Fibroblast of mammary gland (primary cell): ENCODE results near the gene JAZF1.

ENCODE experiments used
- DNase-seq: peaks from one replicate; pipeline ENCODE4 v3.0.0-alpha.2; 2010; ENCODE audit warnings: low read depth
- H3K4me3 ChIP-seq: 2 replicates; pipeline ENCODE4 v1.5.1; 2011; ENCODE audit warnings: low read depth, mild to moderate bottlenecking, low read length, moderate library complexity; ENCODE audit not compliant: control insufficient read depth
- TF ChIP-seq, protein P1 (sequence below): conservative IDR thresholded peaks from 2 replicates; pipeline ENCODE4 v1.5.1; 2011; ENCODE audit warnings: low read depth, low read length, inconsistent platforms; ENCODE audit not compliant: control insufficient read depth, insufficient read depth

The JAZF1 gene

DNA sequence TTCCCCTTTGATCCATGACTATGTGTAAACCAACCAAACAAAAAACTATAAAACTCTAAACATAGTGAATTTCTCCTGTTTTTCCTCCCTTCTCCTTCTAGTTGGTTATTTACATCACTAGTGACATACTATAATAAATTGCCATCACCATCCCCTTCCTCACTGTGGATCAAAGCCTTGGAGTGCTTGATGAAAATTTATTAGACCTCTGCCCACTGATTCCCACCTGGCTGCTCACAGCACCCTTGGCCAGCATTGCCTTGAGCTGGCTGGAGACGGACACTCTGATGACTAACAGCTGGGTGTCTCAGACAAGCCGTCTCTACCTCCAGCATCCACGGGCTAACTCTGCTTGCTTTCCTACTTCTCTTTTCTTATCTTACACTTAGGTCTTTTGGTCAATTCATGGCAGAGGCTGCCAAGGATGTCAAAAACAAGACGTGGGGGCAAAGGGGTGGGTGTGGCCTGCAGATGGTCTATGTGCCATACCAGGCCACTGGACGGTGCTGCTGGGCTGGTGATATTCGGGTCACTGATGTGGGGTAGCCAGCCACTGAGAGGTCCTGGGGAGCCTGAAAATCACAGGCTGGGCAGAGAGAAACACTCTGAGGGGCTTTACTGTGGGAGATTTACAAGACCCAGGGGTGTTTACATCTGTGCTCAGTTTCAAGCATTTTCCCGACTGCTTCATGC is 232.9 kb downstream of the JAZF1 start:
- TF ChIP-seq, protein P1, sequence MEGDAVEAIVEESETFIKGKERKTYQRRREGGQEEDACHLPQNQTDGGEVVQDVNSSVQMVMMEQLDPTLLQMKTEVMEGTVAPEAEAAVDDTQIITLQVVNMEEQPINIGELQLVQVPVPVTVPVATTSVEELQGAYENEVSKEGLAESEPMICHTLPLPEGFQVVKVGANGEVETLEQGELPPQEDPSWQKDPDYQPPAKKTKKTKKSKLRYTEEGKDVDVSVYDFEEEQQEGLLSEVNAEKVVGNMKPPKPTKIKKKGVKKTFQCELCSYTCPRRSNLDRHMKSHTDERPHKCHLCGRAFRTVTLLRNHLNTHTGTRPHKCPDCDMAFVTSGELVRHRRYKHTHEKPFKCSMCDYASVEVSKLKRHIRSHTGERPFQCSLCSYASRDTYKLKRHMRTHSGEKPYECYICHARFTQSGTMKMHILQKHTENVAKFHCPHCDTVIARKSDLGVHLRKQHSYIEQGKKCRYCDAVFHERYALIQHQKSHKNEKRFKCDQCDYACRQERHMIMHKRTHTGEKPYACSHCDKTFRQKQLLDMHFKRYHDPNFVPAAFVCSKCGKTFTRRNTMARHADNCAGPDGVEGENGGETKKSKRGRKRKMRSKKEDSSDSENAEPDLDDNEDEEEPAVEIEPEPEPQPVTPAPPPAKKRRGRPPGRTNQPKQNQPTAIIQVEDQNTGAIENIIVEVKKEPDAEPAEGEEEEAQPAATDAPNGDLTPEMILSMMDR = no peak
- no peak overlapping the region for H3K4me3 ChIP-seq
- DNase-seq = peak; percentile 34

DNA sequence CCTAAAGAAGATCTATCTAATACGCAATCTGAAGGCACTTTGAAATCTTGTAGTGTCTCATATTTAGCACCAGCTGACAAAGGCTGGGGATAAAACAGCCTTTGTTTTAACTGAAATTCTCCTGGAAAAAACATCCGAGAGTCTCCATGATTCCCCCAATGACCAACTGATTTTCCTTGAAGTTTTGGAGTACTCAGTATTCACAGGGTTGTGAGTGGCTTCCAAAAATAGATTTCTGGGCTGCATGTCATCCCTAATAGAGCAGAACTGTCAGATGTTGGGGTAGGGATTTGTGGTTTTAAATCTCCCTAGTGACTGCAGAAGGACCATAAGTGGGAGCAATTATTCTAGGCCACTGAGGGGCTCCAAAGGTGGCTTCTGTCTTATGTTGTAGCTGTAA is 234.2 kb downstream of the JAZF1 start:
- H3K4me3 ChIP-seq = no peak overlapping the region
- TF ChIP-seq, protein P1 = no peak
- DNase-seq = no peak

DNA sequence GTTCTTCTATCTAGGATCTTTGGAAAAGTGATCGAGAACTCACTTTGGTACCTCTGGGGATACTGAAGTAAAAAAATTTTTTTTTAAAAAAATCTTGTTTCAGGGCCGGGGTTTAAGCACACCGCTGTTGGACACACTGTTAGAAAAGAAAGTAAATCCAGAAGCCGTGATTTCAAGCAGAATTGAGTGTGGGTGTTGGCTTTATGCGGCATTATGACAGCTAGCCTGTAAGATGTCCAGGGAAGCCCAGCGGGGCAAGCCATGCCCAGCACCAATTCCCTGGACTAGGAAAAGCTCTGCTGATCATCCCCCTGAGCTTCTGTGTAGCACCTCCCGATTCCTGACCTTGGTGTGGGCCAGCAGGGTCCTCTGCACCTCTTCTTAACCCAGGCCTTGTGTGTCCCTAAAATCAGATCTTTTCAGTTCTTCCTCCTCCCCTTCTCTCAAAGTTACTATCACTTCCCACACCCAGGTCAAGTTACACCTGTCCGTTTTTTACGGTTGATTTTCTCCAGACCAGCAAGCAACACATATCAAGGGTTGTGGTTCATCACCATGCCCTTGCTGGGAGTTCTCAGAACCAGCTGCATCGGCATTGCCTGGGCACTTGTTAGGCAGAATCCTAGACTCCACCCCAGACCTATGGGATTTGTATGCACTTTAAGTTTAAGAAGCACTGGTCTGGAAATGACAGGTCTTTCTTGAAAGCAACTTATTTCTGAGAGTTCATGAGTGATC is 235.4 kb downstream of the JAZF1 start:
- H3K4me3 ChIP-seq = no peak overlapping the region
- TF ChIP-seq, protein P1 = no peak
- DNase-seq = no peak

DNA sequence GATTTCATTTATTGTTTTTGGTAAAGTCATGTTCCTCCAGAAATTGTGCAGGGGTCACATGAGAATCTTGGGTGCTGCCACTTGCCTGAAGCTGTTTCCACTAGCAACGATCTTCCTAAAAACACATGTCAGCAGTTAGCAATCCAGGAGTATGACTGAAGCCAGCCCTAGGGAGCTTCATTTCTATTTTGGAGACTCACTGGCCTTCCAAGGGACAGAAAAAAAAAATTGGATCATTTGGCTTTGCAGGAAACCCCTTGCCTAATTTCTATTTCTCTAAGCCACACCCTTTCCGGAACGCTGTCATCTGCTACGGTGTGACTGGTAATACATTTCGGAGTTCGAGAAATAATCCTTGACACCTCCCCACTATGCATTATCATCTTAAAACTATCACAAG is 236.0 kb downstream of the JAZF1 start:
- no peak overlapping the region for H3K4me3 ChIP-seq
- TF ChIP-seq, protein P1 = no peak
- DNase-seq = peak; percentile 54

DNA sequence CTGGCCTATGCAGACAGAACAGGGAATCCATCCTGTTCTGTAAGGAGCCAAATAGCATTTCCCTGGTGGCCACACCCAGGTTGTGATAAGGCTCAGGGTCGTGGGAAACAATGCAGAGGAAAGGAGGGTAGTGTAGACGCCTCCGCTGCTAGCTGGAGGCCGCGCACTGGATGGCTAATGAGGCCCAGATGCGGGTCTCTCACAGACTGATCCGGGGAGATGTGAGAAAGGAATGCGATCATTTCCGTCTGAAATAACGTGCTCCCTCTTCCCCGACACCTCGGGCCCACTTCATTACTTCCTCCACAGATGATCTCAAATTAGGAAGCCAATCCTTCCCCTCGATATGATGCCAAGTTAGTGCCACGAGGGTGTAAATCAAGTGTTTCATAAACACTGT is 237.4 kb downstream of the JAZF1 start:
- TF ChIP-seq, protein P1 = no peak
- peak; percentile 32 for DNase-seq
- no peak overlapping the region for H3K4me3 ChIP-seq

DNA sequence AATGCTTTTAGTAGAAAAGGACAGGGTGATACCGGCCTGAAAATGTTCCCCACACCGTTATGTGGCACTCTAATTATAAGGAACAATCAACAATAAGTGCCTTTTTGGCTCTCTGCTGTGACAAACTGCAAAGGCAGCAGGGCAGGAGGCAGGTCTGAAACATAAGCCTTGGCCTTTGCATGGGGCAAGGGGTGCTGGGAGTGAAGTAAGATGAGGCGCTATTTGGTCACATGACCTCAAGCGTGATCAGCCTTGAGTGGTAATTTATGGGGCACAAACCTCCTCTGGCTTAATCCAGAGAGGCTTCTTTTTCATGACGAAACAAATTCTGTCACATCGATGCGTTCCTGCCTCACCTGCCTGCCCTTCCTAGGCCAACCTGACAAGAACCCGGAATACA is 237.9 kb downstream of the JAZF1 start:
- no peak overlapping the region for H3K4me3 ChIP-seq
- no peak for DNase-seq
- TF ChIP-seq, protein P1 = no peak
